ENCODE measurements around the gene B4GALNT3. TPM values are rescaled to one million over a fixed set of nuclear protein-coding genes. Genes with fewer than 3 reads are reported as not detected.

Gene B4GALNT3
- total and polyA plus RNA-seq, 2 experiments from 2014 or later = 4.4 to 13.9 TPM

DNA sequence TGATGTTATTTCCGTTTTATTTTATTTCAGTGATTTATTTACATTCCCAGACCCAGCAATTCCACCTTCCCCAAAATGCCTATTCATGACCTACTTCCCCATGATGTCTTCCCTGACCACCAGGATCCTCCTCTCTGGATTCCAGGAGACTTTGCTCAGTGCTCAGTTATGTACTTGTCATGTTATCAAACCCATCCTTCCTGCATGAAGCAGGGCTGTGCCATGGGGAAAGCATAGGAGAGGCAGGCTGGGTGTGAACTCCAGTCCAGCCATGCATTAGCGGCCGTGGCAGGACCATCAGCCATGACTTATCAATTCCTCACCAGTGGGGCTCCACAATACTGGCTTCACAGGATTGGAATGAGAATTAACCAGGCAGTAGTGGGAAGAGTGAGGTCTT, 57.8 kb downstream of the B4GALNT3 start:
- H3K9me2 ChIP-seq (replicated peaks; ENCODE audit: insufficient read depth) = no peaks in the 10 kb centered on the region
- H3K27ac ChIP-seq = no peak overlapping the region
- no peak for DNase-seq (ENCODE audit: low spot score)
- H3K4me3 ChIP-seq = no peak overlapping the region
- H3K36me3 ChIP-seq (replicated peaks; ENCODE audit: insufficient read depth, low read depth) = no peaks in the 10 kb centered on the region
- 82% methylated on average over 3 of the region's 3 CpGs for WGBS (ENCODE audit: low lambda C conversion rate, missing lambda C conversion rate)
- TF ChIP-seq EZH2phosphoT487 (IDR thresholded peaks at IDR 0.05; ENCODE audit: low read depth, severe bottlenecking, unreplicated experiment) (no peak), CTCF (IDR thresholded peaks at IDR 0.05; ENCODE audit: poor library complexity) (no peak), EZH2 (IDR thresholded peaks at IDR 0.05; ENCODE audit: borderline replicate concordance) (no peak)
- H3K9me3 ChIP-seq (ENCODE audit: low read depth) = no peaks in the 10 kb centered on the region
- peaks cover 3% of the 10 kb centered on the region for H3K4me1 ChIP-seq (ENCODE audit: insufficient read depth)
- no peaks in the 10 kb centered on the region for H3K27me3 ChIP-seq
- H2AFZ ChIP-seq = no peak overlapping the region
- H3K79me2 ChIP-seq = no peaks in the 10 kb centered on the region
- H4K20me1 ChIP-seq (ENCODE audit: insufficient read depth, poor library complexity, severe bottlenecking) = no peaks in the 10 kb centered on the region
- no peak overlapping the region for H3K4me2 ChIP-seq

GRCh38 chr12:520119-520518, 60.4 kb downstream of the B4GALNT3 start:
- Histone ChIP-seq H3K4me1 (ENCODE audit: insufficient read depth) (no peaks in the 10 kb centered on the region), H3K27me3 (no peaks in the 10 kb centered on the region), H4K20me1 (ENCODE audit: insufficient read depth, poor library complexity, severe bottlenecking) (no peaks in the 10 kb centered on the region), H3K36me3 (replicated peaks; ENCODE audit: insufficient read depth, low read depth) (no peaks in the 10 kb centered on the region), H3K4me3 (no peak overlapping the region), H3K4me2 (no peak overlapping the region), H3K27ac (no peak overlapping the region), H3K9me2 (replicated peaks; ENCODE audit: insufficient read depth) (no peaks in the 10 kb centered on the region), H3K79me2 (no peaks in the 10 kb centered on the region), H2AFZ (no peak overlapping the region), H3K9me3 (ENCODE audit: low read depth) (no peaks in the 10 kb centered on the region)
- DNase-seq (ENCODE audit: low spot score) = no peak
- TF ChIP-seq EZH2phosphoT487 (IDR thresholded peaks at IDR 0.05; ENCODE audit: low read depth, severe bottlenecking, unreplicated experiment) (no peak), EZH2 (IDR thresholded peaks at IDR 0.05; ENCODE audit: borderline replicate concordance) (no peak), CTCF (IDR thresholded peaks at IDR 0.05; ENCODE audit: poor library complexity) (no peak)
- 34% methylated on average over 2 of the region's 2 CpGs for WGBS (ENCODE audit: low lambda C conversion rate, missing lambda C conversion rate)

DNA sequence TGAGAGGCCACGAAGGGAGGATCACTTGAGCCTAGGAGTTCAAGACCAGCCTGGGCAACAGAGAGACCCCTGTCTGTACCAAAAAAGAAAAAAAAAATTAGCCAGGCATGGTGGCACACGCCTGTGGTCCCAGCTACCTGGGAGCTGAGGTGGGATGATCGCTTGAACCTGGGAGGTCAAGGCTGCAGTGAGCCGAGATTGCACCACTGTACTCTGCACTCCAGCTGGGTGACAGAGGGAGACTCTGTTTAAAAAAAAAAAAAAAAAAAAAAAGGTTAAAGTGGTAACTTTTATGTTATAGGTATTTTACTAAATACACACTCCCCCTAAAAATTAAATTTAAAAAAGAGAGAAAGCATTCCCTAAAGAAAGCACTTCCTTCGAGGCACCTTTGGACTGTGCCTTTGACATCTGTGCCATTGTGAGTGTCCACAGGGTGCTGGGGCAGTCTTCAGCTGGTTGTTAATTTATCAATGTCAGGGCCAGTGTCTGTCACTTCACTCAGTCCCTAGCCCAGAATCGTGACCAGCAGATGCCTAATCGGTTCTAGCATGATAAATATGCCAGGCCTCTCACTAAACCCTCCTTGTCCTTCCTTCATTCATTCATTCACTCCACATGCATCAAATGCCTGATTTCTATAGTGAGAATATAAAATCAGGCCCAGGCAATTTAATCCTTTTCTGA, 63.1 kb downstream of the B4GALNT3 start:
- Histone ChIP-seq H3K9me3 (ENCODE audit: low read depth) (no peaks in the 10 kb centered on the region), H3K9me2 (replicated peaks; ENCODE audit: insufficient read depth) (no peaks in the 10 kb centered on the region), H3K36me3 (replicated peaks; ENCODE audit: insufficient read depth, low read depth) (no peaks in the 10 kb centered on the region), H3K4me3 (no peak overlapping the region), H3K27me3 (no peaks in the 10 kb centered on the region), H3K4me1 (ENCODE audit: insufficient read depth) (no peaks in the 10 kb centered on the region), H3K79me2 (no peaks in the 10 kb centered on the region), H3K27ac (no peak overlapping the region), H2AFZ (no peak overlapping the region), H3K4me2 (no peak overlapping the region), H4K20me1 (ENCODE audit: insufficient read depth, poor library complexity, severe bottlenecking) (no peaks in the 10 kb centered on the region)
- WGBS (ENCODE audit: low lambda C conversion rate, missing lambda C conversion rate) = 69% methylated on average over 7 of the region's 7 CpGs
- no peak for DNase-seq (ENCODE audit: low spot score)
- no peak for TF ChIP-seq EZH2phosphoT487 (IDR thresholded peaks at IDR 0.05; ENCODE audit: low read depth, severe bottlenecking, unreplicated experiment)
- no peak for TF ChIP-seq CTCF (IDR thresholded peaks at IDR 0.05; ENCODE audit: poor library complexity)
- no peak for TF ChIP-seq EZH2 (IDR thresholded peaks at IDR 0.05; ENCODE audit: borderline replicate concordance)

Measured in hepatocyte (in vitro differentiated cells).